KOPT-K1 (cell line): ENCODE measurements around the gene ITGB5.

Experiments
- H3K27ac ChIP-seq: fragments of 200-600 bp; sonication (generic); 2 replicates; pipeline ENCODE4 v1.5.1; 2016; ENCODE audit warnings: antibody characterized with exemption, mild to moderate bottlenecking, low read depth, low read length; ENCODE audit not compliant: poor library complexity, severe bottlenecking
- H3K36me3 ChIP-seq: fragments of 200-600 bp; sonication (generic); 2 replicates; pipeline ENCODE4 v1.5.1; 2017; ENCODE audit warnings: antibody characterized with exemption, mild to moderate bottlenecking, low read length, moderate library complexity; ENCODE audit not compliant: insufficient read depth
- H3K9me3 ChIP-seq: fragments of 200-600 bp; sonication (generic); 2 replicates; pipeline ENCODE4 v1.5.1; 2017; ENCODE audit warnings: antibody characterized with exemption, low read length, mild to moderate bottlenecking; ENCODE audit not compliant: insufficient read depth, poor library complexity, severe bottlenecking

ITGB5 gene

GRCh38 chr3:124907957-124908356 lies 20.8 kb upstream of the ITGB5 start:
- no peaks in the 10 kb centered on the region for H3K36me3 ChIP-seq
- no peak overlapping the region for H3K27ac ChIP-seq
- no peaks in the 10 kb centered on the region for H3K9me3 ChIP-seq

- H3K36me3 ChIP-seq = no peaks in the 10 kb centered on the region
- no peak overlapping the region for H3K27ac ChIP-seq
- no peaks in the 10 kb centered on the region for H3K9me3 ChIP-seq
Observed at GRCh38 chr3:124904835-124905492, 17.8 kb upstream of the ITGB5 start.

DNA sequence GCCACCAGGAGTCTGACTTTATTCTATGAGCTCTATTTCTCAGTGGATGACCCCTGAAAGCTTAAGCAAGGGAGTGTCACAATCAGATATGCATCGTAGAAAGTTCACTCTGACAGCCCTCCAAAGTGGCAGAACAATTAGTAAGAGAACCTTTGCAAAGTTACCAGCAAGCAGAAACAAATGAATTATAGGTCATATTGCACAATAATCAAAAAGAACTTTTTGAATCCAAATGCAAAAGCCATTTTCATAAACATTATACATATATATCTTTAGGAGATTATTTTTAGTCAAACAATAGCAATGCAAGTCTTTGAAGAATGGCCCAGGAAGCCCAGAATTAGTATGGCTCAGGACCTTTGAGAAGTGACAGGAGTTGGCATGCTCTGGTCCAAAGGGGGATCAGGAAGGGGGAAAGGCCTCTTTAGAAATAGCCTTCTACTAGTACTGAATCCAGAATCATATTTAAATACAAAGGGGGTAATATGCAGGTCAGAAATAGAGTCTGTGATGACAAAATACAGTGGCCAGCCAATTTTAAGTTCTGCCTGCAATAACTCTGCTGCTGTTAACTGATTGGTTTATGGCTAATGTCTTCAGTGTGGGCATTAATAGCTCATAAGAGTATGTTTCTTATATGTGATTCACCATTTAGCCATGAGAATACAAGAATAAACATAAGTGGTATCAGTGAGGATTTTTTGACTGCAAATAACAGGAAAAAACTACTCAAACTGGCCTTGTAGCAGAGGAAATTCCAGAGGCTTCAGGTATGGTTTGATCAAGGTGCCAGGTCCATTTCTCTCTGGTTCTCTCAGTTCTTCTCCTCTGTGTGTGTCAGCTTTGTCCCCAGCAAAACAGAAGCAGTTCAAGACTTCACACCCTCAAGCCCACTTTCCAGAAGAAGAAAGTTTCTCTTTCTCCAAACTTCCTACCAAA lies 17.0 kb upstream of the ITGB5 start:
- H3K9me3 ChIP-seq = no peaks in the 10 kb centered on the region
- H3K36me3 ChIP-seq = no peaks in the 10 kb centered on the region
- no peak overlapping the region for H3K27ac ChIP-seq

DNA sequence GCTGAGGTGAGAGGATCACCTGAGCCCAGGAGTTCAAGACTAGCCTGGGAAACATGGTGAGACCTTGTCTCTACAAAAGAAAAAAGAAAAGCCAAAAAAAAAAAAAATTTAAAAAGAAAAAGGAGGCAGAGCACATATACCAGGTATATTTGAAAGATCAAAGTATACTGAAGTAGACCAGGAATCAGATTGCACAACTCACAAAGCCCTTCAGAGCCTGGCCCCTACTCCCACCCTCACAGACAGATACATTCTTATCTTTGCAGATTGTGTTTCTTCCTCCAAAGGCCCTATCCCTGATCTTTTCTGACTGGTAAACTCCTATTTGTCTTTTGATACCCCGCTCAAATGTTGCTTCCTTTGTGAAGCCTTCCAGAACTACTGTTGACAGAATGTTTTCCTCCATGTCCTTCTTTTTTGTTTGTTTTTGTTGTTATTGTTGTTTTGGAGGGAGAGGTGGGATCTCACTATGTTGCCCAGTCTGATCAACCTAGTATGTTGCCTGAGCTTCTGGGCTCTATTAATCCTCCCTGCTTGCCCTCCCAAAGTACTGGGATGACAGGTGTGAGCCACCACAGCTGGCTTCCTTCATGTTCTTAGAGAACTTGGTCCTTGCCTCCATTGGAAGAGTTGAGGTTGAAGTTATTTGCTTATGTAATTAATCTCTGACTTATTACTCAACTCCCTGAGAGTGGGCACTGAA lies 9.8 kb upstream of the ITGB5 start:
- H3K27ac ChIP-seq = no peak overlapping the region

DNA sequence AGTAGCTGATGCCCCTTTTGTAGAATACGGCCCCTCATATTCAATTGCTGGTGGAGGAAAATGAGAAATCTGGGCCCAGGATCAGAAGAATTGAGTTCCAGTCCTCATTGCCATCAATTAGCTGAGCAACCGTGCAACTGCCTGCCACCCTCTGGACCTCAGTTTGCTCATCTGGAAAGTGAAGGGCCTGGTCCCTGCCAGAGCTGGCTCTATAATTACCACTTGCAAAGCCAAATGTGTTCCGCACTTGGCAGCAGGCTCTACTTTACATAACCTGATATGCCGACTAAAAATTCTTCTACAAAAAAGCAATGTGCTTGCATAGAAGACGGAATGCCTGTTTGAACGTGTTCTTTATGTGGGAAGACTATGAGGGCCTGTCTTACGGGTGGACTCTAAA lies 8.6 kb upstream of the ITGB5 start:
- no peaks in the 10 kb centered on the region for H3K9me3 ChIP-seq
- no peaks in the 10 kb centered on the region for H3K36me3 ChIP-seq
- no peak overlapping the region for H3K27ac ChIP-seq

More for the DNA sequence above, 9.8 kb upstream of the ITGB5 start:
- no peaks in the 10 kb centered on the region for H3K36me3 ChIP-seq
- H3K9me3 ChIP-seq = no peaks in the 10 kb centered on the region

GRCh38 chr3:124893526-124893925 lies 6.4 kb upstream of the ITGB5 start:
- H3K9me3 ChIP-seq = no peaks in the 10 kb centered on the region
- no peaks in the 10 kb centered on the region for H3K36me3 ChIP-seq
- no peak overlapping the region for H3K27ac ChIP-seq

DNA sequence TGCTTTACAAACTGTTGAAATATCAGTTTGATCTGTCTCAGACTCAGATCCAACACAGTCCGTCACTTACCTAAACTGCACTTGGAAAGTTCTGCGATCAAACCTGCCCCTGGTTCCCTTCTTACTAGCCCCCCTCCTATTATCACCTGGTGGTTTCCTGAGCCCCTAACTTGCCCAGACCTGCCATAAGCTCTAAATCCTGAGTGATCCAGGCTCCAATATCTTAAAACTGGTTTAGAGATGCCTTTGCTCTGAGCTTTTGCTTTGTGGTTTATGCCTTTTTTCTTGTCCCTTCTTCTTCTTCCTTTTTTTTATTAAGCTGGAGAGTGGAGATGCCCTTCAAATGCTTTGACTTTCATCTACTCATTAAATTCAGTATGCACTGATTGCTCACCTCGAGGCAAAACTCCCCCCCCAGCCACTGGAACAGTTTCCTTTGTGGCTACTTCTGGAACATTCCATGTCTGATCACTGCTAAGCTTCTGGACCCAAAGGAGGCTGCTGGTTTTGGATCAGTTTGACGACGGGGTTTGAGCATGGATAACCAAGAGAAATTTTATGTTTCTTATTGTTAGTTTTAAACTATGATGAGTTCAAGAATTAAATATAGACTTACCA lies 3.5 kb upstream of the ITGB5 start:
- no peaks in the 10 kb centered on the region for H3K36me3 ChIP-seq
- no peaks in the 10 kb centered on the region for H3K9me3 ChIP-seq
- H3K27ac ChIP-seq = no peak overlapping the region

- Histone ChIP-seq H3K36me3 (no peaks in the 10 kb centered on the region), H3K27ac (no peak overlapping the region), H3K9me3 (no peaks in the 10 kb centered on the region)
Observed at GRCh38 chr3:124888482-124889441, 1.6 kb upstream of the ITGB5 start.

GRCh38 chr3:124887932-124888298 lies 750 bp upstream of the ITGB5 start:
- Histone ChIP-seq H3K9me3 (no peaks in the 10 kb centered on the region), H3K36me3 (no peaks in the 10 kb centered on the region), H3K27ac (no peak overlapping the region)

- H3K27ac ChIP-seq = no peak overlapping the region
- H3K9me3 ChIP-seq = no peaks in the 10 kb centered on the region
- H3K36me3 ChIP-seq = no peaks in the 10 kb centered on the region
Observed at GRCh38 chr3:124886168-124887056, 753 bp downstream of the ITGB5 start.

DNA sequence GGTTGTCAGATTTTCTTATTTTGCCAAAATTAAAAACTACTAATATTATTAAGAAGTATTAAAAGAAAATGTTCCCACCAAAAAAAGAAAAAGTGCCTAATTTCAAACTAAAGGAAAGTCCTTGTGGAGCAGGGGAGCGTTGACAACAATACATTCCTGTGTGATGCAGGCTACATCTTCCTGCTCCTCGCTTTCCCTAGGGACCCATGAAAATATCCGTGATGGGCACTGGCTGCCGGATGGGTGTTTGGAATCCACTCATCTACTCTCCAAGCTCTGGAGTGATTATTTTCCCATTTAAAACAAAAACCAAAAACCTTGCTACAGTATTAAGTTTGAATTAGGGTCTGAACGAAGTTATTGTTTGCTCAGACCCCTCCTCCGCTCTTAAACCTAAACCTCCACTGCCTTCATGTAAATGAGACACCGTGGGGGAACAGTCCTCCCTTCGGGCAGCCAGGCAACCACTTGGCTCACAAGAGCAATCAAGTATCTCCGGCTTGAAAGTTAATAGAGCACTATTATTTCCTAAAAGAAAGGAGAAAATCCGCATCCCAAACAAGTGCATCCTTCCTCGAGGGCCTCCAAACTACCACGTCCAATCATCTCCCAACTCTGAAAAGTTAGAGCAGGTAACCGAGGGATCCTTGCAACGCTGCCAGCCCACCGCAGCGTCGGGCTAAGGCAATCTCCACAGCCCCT lies 1.5 kb downstream of the ITGB5 start:
- Histone ChIP-seq H3K36me3 (no peaks in the 10 kb centered on the region), H3K9me3 (no peaks in the 10 kb centered on the region), H3K27ac (no peak overlapping the region)

DNA sequence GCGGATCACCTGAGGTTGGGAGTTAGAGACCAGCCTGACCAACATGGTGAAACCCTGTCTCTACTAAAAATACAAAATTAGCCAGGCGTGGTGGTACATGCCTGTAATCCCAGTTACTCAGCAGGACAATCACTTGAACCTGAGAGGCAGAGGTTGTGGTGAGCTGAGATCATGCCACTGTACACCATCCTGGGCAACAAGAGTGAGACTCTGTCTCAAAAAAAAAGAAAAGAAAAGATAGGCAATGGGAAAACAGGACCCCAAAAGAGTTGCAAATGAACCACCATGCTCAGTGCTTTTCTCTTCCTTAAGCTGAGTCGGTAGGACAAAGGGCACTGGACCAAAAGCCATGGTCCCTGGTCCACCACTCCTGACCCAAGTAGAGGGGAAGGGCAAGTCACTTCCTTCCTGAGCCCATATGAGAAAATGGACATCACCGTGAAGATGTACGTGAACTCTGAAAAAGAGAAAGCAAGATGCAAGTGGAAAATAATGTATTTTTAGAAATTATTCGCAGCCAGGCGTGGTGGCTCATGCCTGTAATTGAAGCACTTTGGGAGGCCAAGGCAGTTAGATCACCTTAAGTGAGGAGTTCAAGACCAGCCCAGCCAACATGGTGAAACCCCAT lies 2.6 kb downstream of the ITGB5 start:
- no peaks in the 10 kb centered on the region for H3K36me3 ChIP-seq
- H3K27ac ChIP-seq = no peak overlapping the region
- H3K9me3 ChIP-seq = no peaks in the 10 kb centered on the region
